Activated T-cell treated with anti-CD3 and anti-CD28 coated beads for 24 hours (primary cell): Measurements from ENCODE around the gene ARHGAP45.
A peak's percentile ranks its signal among the peaks of the same experiment; 100 is the strongest.
"Not testable (repeated sequence)": the region's sequence is repeated elsewhere in the genome, so short reads cannot be mapped to it uniquely, and the experiment has no call there.

Experiments used
- DNase-seq: peaks from one replicate; pipeline ENCODE4 v3.0.0-alpha.2; 2020; ENCODE audit warnings: low read depth

The ARHGAP45 gene

GRCh38 chr19:1105008-1105872, 38.3 kb downstream of the ARHGAP45 start:
- DNase-seq, result no peak

GRCh38 chr19:1105873-1106840, 39.2 kb downstream of the ARHGAP45 start:
- no peak for DNase-seq

GRCh38 chr19:1106841-1107660, 40.1 kb downstream of the ARHGAP45 start:
- DNase-seq, result no peak

- DNase-seq, result no peak
Measured at GRCh38 chr19:1107661-1108261, 40.8 kb downstream of the ARHGAP45 start.

GRCh38 chr19:1108291-1109031, 41.5 kb downstream of the ARHGAP45 start:
- DNase-seq, result no peak

GRCh38 chr19:1109032-1109551, 42.1 kb downstream of the ARHGAP45 start:
- DNase-seq, result no peak

- DNase-seq, result no peak
Measured at GRCh38 chr19:1109697-1110671, 43.0 kb downstream of the ARHGAP45 start.

GRCh38 chr19:1110809-1111640, 44.1 kb downstream of the ARHGAP45 start:
- no peak for DNase-seq

GRCh38 chr19:1111641-1112267, 44.8 kb downstream of the ARHGAP45 start:
- no peak for DNase-seq

- DNase-seq, result no peak
Measured at GRCh38 chr19:1112268-1113029, 45.5 kb downstream of the ARHGAP45 start.

GRCh38 chr19:1113030-1113985, 46.3 kb downstream of the ARHGAP45 start:
- peak; percentile 75 for DNase-seq

GRCh38 chr19:1113986-1114483, 47.1 kb downstream of the ARHGAP45 start:
- no peak for DNase-seq

GRCh38 chr19:1114728-1115127, 47.8 kb downstream of the ARHGAP45 start:
- DNase-seq, result not testable (repeated sequence)

GRCh38 chr19:1115646-1116420, 48.9 kb downstream of the ARHGAP45 start:
- no peak for DNase-seq
